Progenitor cell of endocrine pancreas (in vitro differentiated cells): ENCODE results near the gene ACAP1. TPM values are rescaled to one million over a fixed set of nuclear protein-coding genes. Genes with fewer than 3 reads are reported as not detected.
A peak's percentile ranks its signal among the peaks of the same experiment; 100 is the strongest.

Source experiments
- DNase-seq: peaks from one replicate; pipeline ENCODE4 v3.0.0; 2021; ENCODE audit warnings: low spot score; ENCODE audit not compliant: unreplicated experiment
- H3K27ac Mint-ChIP-seq: 2 replicates; pipeline ENCODE4 v1.8.0; 2021; ENCODE audit warnings: mild to moderate bottlenecking, moderate library complexity, mixed read lengths
- H3K27me3 Mint-ChIP-seq: 2 replicates; pipeline ENCODE4 v1.8.0; 2021; ENCODE audit warnings: mixed read lengths
- H3K36me3 Mint-ChIP-seq: 2 replicates; pipeline ENCODE4 v1.8.0; 2022; ENCODE audit warnings: mixed read lengths; ENCODE audit not compliant: insufficient read depth
- H3K4me1 Mint-ChIP-seq: 2 replicates; pipeline ENCODE4 v1.8.0; 2021; ENCODE audit warnings: low read depth, mixed read lengths
- H3K4me3 Mint-ChIP-seq: 2 replicates; pipeline ENCODE4 v1.8.0; 2021; ENCODE audit warnings: low read depth, mild to moderate bottlenecking, moderate library complexity, mixed read lengths
- H3K9me3 Mint-ChIP-seq: 2 replicates; pipeline ENCODE4 v1.8.0; 2021; ENCODE audit warnings: low read depth, mixed read lengths
- CTCF ChIP-seq: fragments of 200-600 bp; sonication (generic); IDR thresholded peaks from one replicate; pipeline ENCODE4 v1.5.0; 2021; ENCODE audit warnings: antibody characterized with exemption, mild to moderate bottlenecking; ENCODE audit not compliant: unreplicated experiment
- total RNA-seq: library from RNA; stranded (reverse); gene quantifications from 2 replicates; pipeline ENCODE4 v1.2.1, GENCODE V29; 2021

Gene ACAP1
- total RNA-seq, 1 donor from 2014 or later, result 1.0 TPM

GRCh38 chr17:7394452-7395191 is 58.3 kb downstream of the ACAP1 start, which contains the start of gene PLSCR3:
Gene PLSCR3, minus strand, starts transcription at chr17:7394525. Its CDS starts 415 bp downstream, at chr17:7394110.
- H3K4me3 Mint-ChIP-seq, result peak within 1 kb of the TSS; percentile 87
- H3K36me3 Mint-ChIP-seq, result no peaks in the 10 kb centered on the region
- no peaks in the 10 kb centered on the region for H3K9me3 Mint-ChIP-seq
- H3K27me3 Mint-ChIP-seq, result no peaks in the 10 kb centered on the region
- H3K4me1 Mint-ChIP-seq, result peaks cover 5% of the 10 kb centered on the region
- DNase-seq, result peak; percentile 72
- peak; percentile 63 for TF ChIP-seq CTCF
- H3K27ac Mint-ChIP-seq, result peak within 1 kb of the TSS; percentile 96

- Mint-ChIP-seq H3K27ac (no peak overlapping the region), H3K9me3 (no peaks in the 10 kb centered on the region), H3K4me3 (peak overlapping the region; percentile 19)
Measured at GRCh38 chr17:7396147-7396546, 59.8 kb downstream of the ACAP1 start.

GRCh38 chr17:7398612-7399011 is 62.3 kb downstream of the ACAP1 start:
- Mint-ChIP-seq H3K36me3 (peaks cover 3% of the 10 kb centered on the region), H3K4me1 (peaks cover 11% of the 10 kb centered on the region), H3K27me3 (no peaks in the 10 kb centered on the region), H3K4me3 (no peak overlapping the region), H3K27ac (no peak overlapping the region), H3K9me3 (no peaks in the 10 kb centered on the region)
- DNase-seq, result no peak
- TF ChIP-seq CTCF, result no peak

More at GRCh38 chr17:7396147-7396546, 59.8 kb downstream of the ACAP1 start:
- Mint-ChIP-seq H3K4me1 (peaks cover 5% of the 10 kb centered on the region), H3K36me3 (no peaks in the 10 kb centered on the region), H3K27me3 (no peaks in the 10 kb centered on the region)
- TF ChIP-seq CTCF, result no peak
- DNase-seq, result no peak

Other genes starting within 250 kb of the ACAP1 start
- 2.7 and 3.0 TPM in 2 replicates for gene ASGR2, start 221.7 kb upstream of the ACAP1 start, total RNA-seq
- 10.6 and 11.1 TPM in 2 replicates for gene ASGR1, start 157.2 kb upstream of the ACAP1 start, total RNA-seq
- 46.3 and 48.6 TPM in 2 replicates for gene DLG4, start 116.7 kb upstream of the ACAP1 start, total RNA-seq
- gene ACADVL, start 116.6 kb upstream of the ACAP1 start, total RNA-seq, result 653 and 693 TPM in 2 replicates
- gene DVL2, start 102.0 kb upstream of the ACAP1 start, total RNA-seq, result 104 TPM in 2 replicates
- gene PHF23, start 97.1 kb upstream of the ACAP1 start, total RNA-seq, result 66.9 and 73.7 TPM in 2 replicates
- gene GABARAP, start 94.1 kb upstream of the ACAP1 start, total RNA-seq, result 447 and 466 TPM in 2 replicates
- gene CTDNEP1, start 84.8 kb upstream of the ACAP1 start, total RNA-seq, result 134 and 137 TPM in 2 replicates
- gene ELP5, start 84.3 kb upstream of the ACAP1 start, total RNA-seq, result 42.3 and 45.0 TPM in 2 replicates
- gene CLDN7, start 74.1 kb upstream of the ACAP1 start, total RNA-seq, result 137 and 147 TPM in 2 replicates
- 1.5 and 2.0 TPM in 2 replicates for gene SLC2A4, start 54.8 kb upstream of the ACAP1 start, total RNA-seq
- gene YBX2, start 41.9 kb upstream of the ACAP1 start, total RNA-seq, result 2.7 and 4.3 TPM in 2 replicates
- 323 and 338 TPM in 2 replicates for gene EIF5A, start 28.9 kb upstream of the ACAP1 start, total RNA-seq
- 77.1 and 81.1 TPM in 2 replicates for gene GPS2, start 21.2 kb upstream of the ACAP1 start, total RNA-seq
- gene NEURL4, start 7.2 kb upstream of the ACAP1 start, total RNA-seq, result 75.2 TPM in 2 replicates
- gene KCTD11, start 15.6 kb downstream of the ACAP1 start, total RNA-seq, result 11.3 and 12.4 TPM in 2 replicates
- not detected in 2 replicates for gene TMEM95, start 18.6 kb downstream of the ACAP1 start, total RNA-seq
- gene TNK1, start 44.6 kb downstream of the ACAP1 start, total RNA-seq, result 9.1 and 13.4 TPM in 2 replicates
- 35.5 and 37.9 TPM in 2 replicates for gene PLSCR3, start 58.0 kb downstream of the ACAP1 start, total RNA-seq
- 89.2 and 102 TPM in 2 replicates for gene TMEM256, start 67.6 kb downstream of the ACAP1 start, total RNA-seq
- 30.3 and 34.4 TPM in 2 replicates for gene NLGN2, start 71.3 kb downstream of the ACAP1 start, total RNA-seq
- gene SPEM1, start 83.8 kb downstream of the ACAP1 start, total RNA-seq, result not detected in 2 replicates
- not detected in 2 replicates for gene SPEM2, start 89.1 kb downstream of the ACAP1 start, total RNA-seq
- not detected in 2 replicates for gene SPEM3, start 92.3 kb downstream of the ACAP1 start, total RNA-seq
- gene TMEM102, start 98.9 kb downstream of the ACAP1 start, total RNA-seq, result 8.1 and 10.0 TPM in 2 replicates
- 4.5 and 5.1 TPM in 2 replicates for gene FGF11, start 103.0 kb downstream of the ACAP1 start, total RNA-seq
- gene CHRNB1, start 108.5 kb downstream of the ACAP1 start, total RNA-seq, result 17.2 and 19.1 TPM in 2 replicates
- 26.8 and 28.4 TPM in 2 replicates for gene ZBTB4, start 143.1 kb downstream of the ACAP1 start, total RNA-seq
- gene SLC35G6, start 144.9 kb downstream of the ACAP1 start, total RNA-seq, result not detected in 2 replicates
- 195 and 210 TPM in 2 replicates for gene POLR2A, start 147.8 kb downstream of the ACAP1 start, total RNA-seq
- 9.4 and 10.7 TPM in 2 replicates for gene TNFSF12, start 212.5 kb downstream of the ACAP1 start, total RNA-seq
- gene TNFSF13, start 222.2 kb downstream of the ACAP1 start, total RNA-seq, result 4.1 and 4.7 TPM in 2 replicates
- gene SENP3, start 225.4 kb downstream of the ACAP1 start, total RNA-seq, result 58.2 and 62.5 TPM in 2 replicates
- gene CD68, start 243.1 kb downstream of the ACAP1 start, total RNA-seq, result not detected in 2 replicates
- 71.4 and 71.9 TPM in 2 replicates for gene MPDU1, start 247.3 kb downstream of the ACAP1 start, total RNA-seq